Peyer's patch (tissue), 4 donors: ENCODE data around the gene EXOC3L2. TPM values are rescaled to one million over a fixed set of nuclear protein-coding genes. Genes with fewer than 3 reads are reported as not detected.

Source experiments
- DNase-seq, 3 donors: peaks; one replicate each; pipeline ENCODE4 v3.0.0-alpha.2; 2017 to 2019
- H3K27ac ChIP-seq, 4 donors: fragments of 200-600 bp; sonication (generic); one replicate each; pipeline ENCODE4 v1.5.1; 2016 to 2019
- H3K27me3 ChIP-seq, 2 donors: fragments of 200-600 bp; sonication (generic); one replicate each; pipeline ENCODE4 v1.5.1; 2019
- H3K36me3 ChIP-seq, 3 donors: fragments of 200-600 bp; sonication (generic); one replicate each; pipeline ENCODE4 v1.5.1; 2016 to 2019
- H3K4me1 ChIP-seq, 4 donors: fragments of 200-600 bp; sonication (generic); one replicate each; pipeline ENCODE4 v1.5.1; 2016 to 2019
- H3K4me3 ChIP-seq, 4 donors: fragments of 200-600 bp; sonication (generic); 1 replicate in 3 of 4; 2 replicates in 1 of 4; pipeline ENCODE4 v1.5.1; 2016 to 2019; ENCODE audit warnings: mild to moderate bottlenecking in 1 of 4
- H3K9me3 ChIP-seq, 4 donors: fragments of 200-600 bp; sonication (generic); one replicate each; pipeline ENCODE4 v1.5.1; 2016 to 2019; ENCODE audit warnings: mild to moderate bottlenecking in 1 of 4
- POLR2A ChIP-seq, 2 donors: fragments of 450-650 bp; IDR thresholded peaks; one replicate each; pipeline ENCODE4 v1.5.1; 2017; ENCODE audit warnings: antibody characterized with exemption in 2 of 2, mild to moderate bottlenecking in 2 of 2, moderate library complexity in 2 of 2
- total RNA-seq, 4 donors: library from RNA; depleted of rRNA; stranded (reverse); fragments of >200 nt; gene quantifications; one replicate each; pipeline ENCODE4 v1.1.0, GENCODE V29; 2016
- TF ChIP-seq, protein P1 (sequence below), 6 experiments: fragments of 450-650 bp in 4 of 6; fragments of 200-600 bp in 2 of 6; sonication (generic) in 1 of 6; IDR thresholded peaks; one replicate each; pipeline ENCODE4 v1.5.1; 2017 to 2019; ENCODE audit warnings: antibody characterized with exemption in 6 of 6, mild to moderate bottlenecking in 3 of 6, moderate library complexity in 1 of 6

Gene EXOC3L2
- total RNA-seq, 4 donors from 2014 or later: 1.5 to 8.3 (median 1.5) TPM

DNA sequence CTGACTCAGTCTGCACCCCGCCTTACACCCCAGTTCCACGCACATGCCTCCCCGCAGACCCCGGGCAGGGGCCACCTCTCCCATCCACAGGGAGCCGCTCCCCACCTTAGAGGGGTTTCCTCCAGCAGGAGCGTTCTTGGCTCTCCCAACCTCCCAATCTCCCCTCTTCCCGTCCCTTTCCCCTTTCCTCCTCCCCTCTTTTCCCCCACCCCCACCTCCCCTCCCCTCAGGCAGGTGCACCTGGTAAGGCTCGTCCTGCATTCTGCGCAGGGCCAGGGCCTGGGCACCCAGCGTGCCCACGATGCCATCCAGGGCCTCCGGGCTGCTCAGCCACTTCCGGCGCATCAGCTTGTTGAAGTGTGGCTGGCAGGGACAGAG is 27.3 kb downstream of the EXOC3L2 start:
- Histone ChIP-seq H3K4me3 (no peak overlapping the region), H3K27me3 (peaks cover 0 to 15% of the 10 kb centered on the region in 2 donors)
- no peak for DNase-seq

DNA sequence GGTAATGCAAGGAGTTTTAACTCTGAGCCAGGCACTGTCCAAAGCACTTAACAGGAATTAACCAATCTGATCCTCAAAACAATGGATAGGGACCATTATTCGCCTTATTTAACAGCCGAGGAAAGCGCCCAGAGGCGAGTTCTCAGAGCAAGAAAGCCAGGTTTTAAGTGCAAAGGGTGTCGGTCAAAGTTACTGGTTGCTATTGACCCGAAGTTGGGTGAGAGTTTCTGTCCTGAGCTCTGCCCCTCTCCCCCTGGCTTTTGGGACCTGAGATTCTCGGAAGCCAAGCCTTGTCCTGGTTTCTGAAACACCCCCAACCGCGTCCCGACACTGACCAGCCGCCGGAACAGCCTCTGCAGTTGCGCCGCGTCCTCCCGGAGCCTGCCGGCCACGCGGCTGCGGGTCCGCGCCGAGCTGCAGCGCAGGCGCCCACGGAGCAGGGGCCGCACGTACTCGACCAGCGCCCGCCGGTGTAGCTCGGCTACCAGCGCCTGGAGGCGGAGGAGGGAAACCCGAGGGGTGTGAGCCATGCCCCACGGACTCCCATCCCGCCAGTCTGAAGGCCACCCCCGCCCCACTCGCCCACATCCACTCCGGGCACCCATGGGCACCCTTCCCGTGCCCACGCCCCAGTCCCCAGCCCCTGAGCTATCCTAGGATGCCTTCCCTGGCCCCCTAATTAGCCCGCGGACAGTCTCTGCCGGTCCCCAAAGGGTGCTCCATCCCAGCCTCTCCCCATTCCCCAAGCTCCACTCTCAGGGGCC is 27.8 kb downstream of the EXOC3L2 start:
- no peak for DNase-seq

More for the DNA sequence above, 27.3 kb downstream of the EXOC3L2 start:
- no peak for TF ChIP-seq POLR2A (IDR thresholded peaks at IDR 0.05)
- TF ChIP-seq, protein P1, sequence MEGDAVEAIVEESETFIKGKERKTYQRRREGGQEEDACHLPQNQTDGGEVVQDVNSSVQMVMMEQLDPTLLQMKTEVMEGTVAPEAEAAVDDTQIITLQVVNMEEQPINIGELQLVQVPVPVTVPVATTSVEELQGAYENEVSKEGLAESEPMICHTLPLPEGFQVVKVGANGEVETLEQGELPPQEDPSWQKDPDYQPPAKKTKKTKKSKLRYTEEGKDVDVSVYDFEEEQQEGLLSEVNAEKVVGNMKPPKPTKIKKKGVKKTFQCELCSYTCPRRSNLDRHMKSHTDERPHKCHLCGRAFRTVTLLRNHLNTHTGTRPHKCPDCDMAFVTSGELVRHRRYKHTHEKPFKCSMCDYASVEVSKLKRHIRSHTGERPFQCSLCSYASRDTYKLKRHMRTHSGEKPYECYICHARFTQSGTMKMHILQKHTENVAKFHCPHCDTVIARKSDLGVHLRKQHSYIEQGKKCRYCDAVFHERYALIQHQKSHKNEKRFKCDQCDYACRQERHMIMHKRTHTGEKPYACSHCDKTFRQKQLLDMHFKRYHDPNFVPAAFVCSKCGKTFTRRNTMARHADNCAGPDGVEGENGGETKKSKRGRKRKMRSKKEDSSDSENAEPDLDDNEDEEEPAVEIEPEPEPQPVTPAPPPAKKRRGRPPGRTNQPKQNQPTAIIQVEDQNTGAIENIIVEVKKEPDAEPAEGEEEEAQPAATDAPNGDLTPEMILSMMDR (IDR thresholded peaks at IDR 0.05): no peak
- Histone ChIP-seq H3K4me1 (peaks cover 0 to 5% (median 0%) of the 10 kb centered on the region in 4 donors), H3K36me3 (no peaks in the 10 kb centered on the region), H3K9me3 (no peaks in the 10 kb centered on the region), H3K27ac (no peak overlapping the region)

GRCh38 chr19:45216667-45217066 is 28.5 kb downstream of the EXOC3L2 start:
- DNase-seq: no peak
- H3K27me3 ChIP-seq: peaks cover 0 to 15% of the 10 kb centered on the region in 2 donors
- TF ChIP-seq, protein P1 (IDR thresholded peaks at IDR 0.05): no peak
- TF ChIP-seq POLR2A (IDR thresholded peaks at IDR 0.05): no peak
- H3K4me1 ChIP-seq: peaks cover 0 to 5% (median 0%) of the 10 kb centered on the region in 4 donors
- H3K4me3 ChIP-seq: no peak overlapping the region
- H3K27ac ChIP-seq: no peak overlapping the region
- no peaks in the 10 kb centered on the region for H3K9me3 ChIP-seq
- no peaks in the 10 kb centered on the region for H3K36me3 ChIP-seq

More for the DNA sequence above, 27.8 kb downstream of the EXOC3L2 start:
- H3K27me3 ChIP-seq: peaks cover 0 to 15% of the 10 kb centered on the region in 2 donors
- H3K36me3 ChIP-seq: no peaks in the 10 kb centered on the region
- no peaks in the 10 kb centered on the region for H3K9me3 ChIP-seq
- peaks cover 0 to 5% (median 0%) of the 10 kb centered on the region in 4 donors for H3K4me1 ChIP-seq
- no peak overlapping the region for H3K27ac ChIP-seq
- TF ChIP-seq POLR2A (IDR thresholded peaks at IDR 0.05): no peak
- TF ChIP-seq, protein P1 (IDR thresholded peaks at IDR 0.05): no peak
- no peak overlapping the region for H3K4me3 ChIP-seq

DNA sequence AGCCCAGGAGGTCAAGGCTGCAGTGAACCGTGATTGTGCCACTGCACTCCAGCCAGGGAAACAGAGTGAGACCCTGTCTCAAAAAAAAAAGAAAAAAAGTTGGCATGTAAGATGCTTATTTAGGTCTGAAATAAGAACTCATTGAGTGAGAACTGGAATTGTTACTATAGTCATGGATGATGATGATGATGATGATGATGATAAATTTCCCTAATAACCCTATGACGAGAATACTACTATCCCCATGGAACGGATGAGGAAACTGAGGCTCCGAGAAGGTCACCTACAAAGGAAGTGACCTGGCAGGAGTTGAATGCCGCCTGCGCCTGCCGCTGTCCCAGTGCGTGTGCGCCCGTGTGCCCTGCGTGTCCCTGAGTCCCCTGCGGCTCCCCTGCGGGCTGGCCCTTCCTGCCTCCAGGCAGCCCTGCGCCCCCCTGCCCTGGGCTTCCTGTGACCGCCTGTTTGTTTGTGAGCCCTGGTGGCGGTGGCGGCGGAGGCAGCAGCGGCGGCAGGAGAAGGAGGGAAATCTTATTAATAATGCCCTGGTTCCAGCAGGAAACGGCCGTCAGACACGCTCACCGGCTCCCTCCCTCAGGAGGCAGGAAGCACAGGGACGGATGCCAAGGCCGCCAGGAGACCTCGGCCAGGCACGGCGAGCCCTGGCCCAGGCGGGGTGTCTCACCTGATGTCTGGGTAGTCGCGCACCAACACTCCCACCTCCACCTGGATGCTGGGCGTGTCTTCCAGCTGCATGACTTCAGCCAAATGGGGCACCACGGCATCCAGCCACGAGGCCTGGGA is 29.6 kb downstream of the EXOC3L2 start:
- H3K4me3 ChIP-seq: no peak overlapping the region
- peaks cover 0 to 15% of the 10 kb centered on the region in 2 donors for H3K27me3 ChIP-seq
- H3K36me3 ChIP-seq: no peaks in the 10 kb centered on the region
- DNase-seq: no peak
- H3K4me1 ChIP-seq: peaks cover 0 to 5% (median 0%) of the 10 kb centered on the region in 4 donors
- TF ChIP-seq, protein P1 (IDR thresholded peaks at IDR 0.05): no peak
- TF ChIP-seq POLR2A (IDR thresholded peaks at IDR 0.05): no peak
- H3K27ac ChIP-seq: no peak overlapping the region
- no peaks in the 10 kb centered on the region for H3K9me3 ChIP-seq

DNA sequence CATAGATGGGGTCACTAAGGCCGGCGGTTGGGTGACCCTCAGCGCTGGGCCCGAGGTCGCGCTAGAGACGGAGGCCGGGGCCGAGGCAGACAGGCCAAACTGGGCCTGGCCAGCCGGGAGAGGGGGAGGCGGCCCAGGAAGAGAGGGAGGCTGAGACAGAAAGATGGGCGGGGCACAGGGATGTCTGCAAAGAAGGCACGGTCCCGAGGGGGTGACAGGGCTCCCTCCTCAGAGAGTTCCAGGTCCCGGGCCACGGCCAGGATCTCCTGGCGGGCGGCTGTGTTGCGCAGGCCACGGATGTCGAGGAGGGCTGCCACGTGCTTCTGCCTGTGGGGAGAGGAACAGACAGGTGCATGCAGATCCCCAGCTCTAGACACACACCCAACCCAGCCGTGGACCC is 32.2 kb downstream of the EXOC3L2 start:
- TF ChIP-seq POLR2A (IDR thresholded peaks at IDR 0.05): no peak
- TF ChIP-seq, protein P1 (IDR thresholded peaks at IDR 0.05): no peak
- peak overlapping the region in 1 of 4 donors; percentile 39 for H3K27ac ChIP-seq
- no peaks in the 10 kb centered on the region for H3K36me3 ChIP-seq
- peaks cover 0 to 5% (median 0%) of the 10 kb centered on the region in 4 donors for H3K4me1 ChIP-seq
- H3K4me3 ChIP-seq: no peak overlapping the region
- H3K27me3 ChIP-seq: peaks cover 0 to 12% of the 10 kb centered on the region in 2 donors
- H3K9me3 ChIP-seq: no peaks in the 10 kb centered on the region
- no peak for DNase-seq
